MCF 10A (cell line): ENCODE measurements around the gene SLC30A2. TPM values are rescaled to one million over a fixed set of nuclear protein-coding genes. Genes with fewer than 3 reads are reported as not detected.

Experiments used
- BruUV-seq: library from RNA; stranded (reverse); fragments of 400-500 nt; replicated peaks from 2 replicates; lab custom pipeline; 2021; lab: Mats Ljungman, UMichigan
- CTCF ChIA-PET: fragments of 300-600 bp; sonication (Branson Sonifier 250); formaldehyde crosslinking; extraction: SDS; loops from one replicate; lab custom pipeline; 2021; ENCODE audit warnings: antibody characterized with exemption, inconsistent platforms; lab: Yijun Ruan, JAX
- POLR2A ChIA-PET: fragments of 300-600, 350-650 bp; sonication (Branson Sonifier 250); formaldehyde crosslinking; extraction: SDS; loops from one replicate; lab custom pipeline; 2020; ENCODE audit warnings: antibody characterized with exemption, inconsistent platforms; lab: Yijun Ruan, JAX
- DNase-seq: peaks from one replicate; pipeline ENCODE4 v3.0.0-alpha.2; 2018; ENCODE audit not compliant: unreplicated experiment
- H3K27ac Mint-ChIP-seq: one replicate; pipeline ENCODE4 v1.8.0; 2022; ENCODE audit warnings: mild to moderate bottlenecking, low read depth, mixed read lengths; ENCODE audit not compliant: unreplicated experiment
- H3K27me3 Mint-ChIP-seq: one replicate; pipeline ENCODE4 v1.8.0; 2022; ENCODE audit warnings: mixed read lengths; ENCODE audit not compliant: insufficient read depth, unreplicated experiment
- H3K36me3 Mint-ChIP-seq: one replicate; pipeline ENCODE4 v1.8.0; 2022; ENCODE audit warnings: mild to moderate bottlenecking, moderate library complexity, mixed read lengths; ENCODE audit not compliant: insufficient read depth, unreplicated experiment
- H3K4me1 Mint-ChIP-seq: one replicate; pipeline ENCODE4 v1.8.0; 2022; ENCODE audit warnings: mixed read lengths; ENCODE audit not compliant: insufficient read depth, unreplicated experiment
- H3K4me3 Mint-ChIP-seq: one replicate; pipeline ENCODE4 v1.8.0; 2022; ENCODE audit warnings: mild to moderate bottlenecking, moderate library complexity, mixed read lengths; ENCODE audit not compliant: unreplicated experiment
- H3K9me3 Mint-ChIP-seq: one replicate; pipeline ENCODE4 v1.8.0; 2022; ENCODE audit warnings: mixed read lengths; ENCODE audit not compliant: unreplicated experiment
- CTCF ChIP-seq: fragments of 200-600 bp; IDR thresholded peaks from one replicate; pipeline ENCODE4 v1.8.0; 2022; ENCODE audit warnings: antibody characterized with exemption, mild to moderate bottlenecking; ENCODE audit not compliant: unreplicated experiment
- intact Hi-C: fragments of 100-400 bp; cut with micrococcal nuclease; formaldehyde crosslinking; loops from 2 replicates; pipeline ENCODE4 v1.14.1; 2022
- total RNA-seq: library from RNA; stranded (reverse); gene quantifications from 2 replicates; pipeline ENCODE4 v1.2.3, GENCODE V29; 2022

Gene SLC30A2
- total RNA-seq, 1 experiment from 2014 or later: not detected

GRCh38 chr1:26066160-26066559 is 20.2 kb upstream of the SLC30A2 start:
- H3K4me1 Mint-ChIP-seq: no peaks in the 10 kb centered on the region
- H3K27me3 Mint-ChIP-seq: peaks cover 10% of the 10 kb centered on the region
- H3K4me3 Mint-ChIP-seq: no peak overlapping the region
- DNase-seq: no peak
- intact Hi-C loops: no loop called here
- ChIA-PET CTCF (interaction anchor here (0.6 kb wide), 1 partner anchor 19 kb away, joined by 3 read pairs; no protein-coding TSS in a partner anchor), POLR2A (interaction anchor here (0.8 to 0.9 kb wide), 2 partner anchors 12 to 18 kb away, joined by 3 read pairs; no protein-coding TSS in a partner anchor)
- H3K36me3 Mint-ChIP-seq: no peaks in the 10 kb centered on the region
- H3K9me3 Mint-ChIP-seq: no peaks in the 10 kb centered on the region
- TF ChIP-seq CTCF: no peak
- no TSS peak for BruUV-seq
- H3K27ac Mint-ChIP-seq: no peak overlapping the region

GRCh38 chr1:26064553-26064952 is 18.6 kb upstream of the SLC30A2 start:
- H3K36me3 Mint-ChIP-seq: no peaks in the 10 kb centered on the region
- no peak for DNase-seq
- no peaks in the 10 kb centered on the region for H3K4me1 Mint-ChIP-seq
- no peaks in the 10 kb centered on the region for H3K9me3 Mint-ChIP-seq
- peaks cover 15% of the 10 kb centered on the region for H3K27me3 Mint-ChIP-seq
- POLR2A ChIA-PET: interaction anchor here (0.5 to 1.4 kb wide), 2 partner anchors 13 to 52 kb away, joined by 3 read pairs; no protein-coding TSS in a partner anchor
- H3K27ac Mint-ChIP-seq: no peak overlapping the region
- no peak overlapping the region for H3K4me3 Mint-ChIP-seq
- TF ChIP-seq CTCF: no peak
- BruUV-seq: no TSS peak
- intact Hi-C loops: no loop called here
- CTCF ChIA-PET: interaction anchor here (0.6 kb wide), 2 partner anchors 65 to 105 kb away, joined by 3 to 4 read pairs; partner anchors contain the start of gene ZNF593

GRCh38 chr1:26060832-26061574 is 15.1 kb upstream of the SLC30A2 start:
- H3K4me3 Mint-ChIP-seq: no peak overlapping the region
- intact Hi-C loops: no loop called here
- peaks cover 37% of the 10 kb centered on the region for H3K27me3 Mint-ChIP-seq
- TF ChIP-seq CTCF: no peak
- H3K27ac Mint-ChIP-seq: no peak overlapping the region
- no peak for DNase-seq
- ChIA-PET POLR2A (interaction anchor here (0.9 kb wide), 1 partner anchor 66 kb away, joined by 3 read pairs; no protein-coding TSS in a partner anchor), CTCF (interaction anchor here (0.6 kb wide), 1 partner anchor 164 kb away, joined by 3 read pairs; no protein-coding TSS in a partner anchor)
- BruUV-seq: no TSS peak
- H3K36me3 Mint-ChIP-seq: no peaks in the 10 kb centered on the region
- no peaks in the 10 kb centered on the region for H3K9me3 Mint-ChIP-seq
- no peaks in the 10 kb centered on the region for H3K4me1 Mint-ChIP-seq

- Mint-ChIP-seq H3K4me3 (no peak overlapping the region), H3K36me3 (no peaks in the 10 kb centered on the region), H3K27me3 (peaks cover 48% of the 10 kb centered on the region), H3K4me1 (no peaks in the 10 kb centered on the region), H3K9me3 (no peaks in the 10 kb centered on the region), H3K27ac (no peak overlapping the region)
- TF ChIP-seq CTCF: no peak
- POLR2A ChIA-PET: interaction anchor here (0.7 to 0.8 kb wide), 2 partner anchors 18 to 110 kb away, joined by 3 to 4 read pairs; partner anchors contain the start of gene ZNF593
- DNase-seq: no peak
- no TSS peak for BruUV-seq
- CTCF ChIA-PET: interaction anchor here (2.5 kb wide), 1 partner anchor 24 kb away, joined by 8 read pairs; no protein-coding TSS in a partner anchor
- intact Hi-C loops: no loop called here
These were observed 14.0 kb upstream of the SLC30A2 start for GRCh38 chr1:26059906-26060305.
